HUDEP-2 (cell line): ENCODE results near the gene CAV3.

ENCODE experiments used
- DNase-seq, 76 experiments: peaks; one replicate each; lab custom pipeline; 2025; ENCODE audit not compliant: unreplicated experiment in 76 of 76; lab: John Stamatoyannopoulos, UW

Gene CAV3

GRCh38 chr3:8734137-8734878 is 706 bp downstream of the CAV3 start:
- no peak for DNase-seq

- DNase-seq, result no peak
Observed at GRCh38 chr3:8734908-8735307, 1.3 kb downstream of the CAV3 start.

- no peak for DNase-seq
Observed at GRCh38 chr3:8736436-8736835, 2.8 kb downstream of the CAV3 start.

GRCh38 chr3:8737301-8737700 is 3.7 kb downstream of the CAV3 start:
- no peak for DNase-seq

GRCh38 chr3:8737823-8738222 is 4.2 kb downstream of the CAV3 start:
- DNase-seq, result no peak

GRCh38 chr3:8738639-8739038 is 5.0 kb downstream of the CAV3 start:
- no peak for DNase-seq

GRCh38 chr3:8739757-8740504 is 6.3 kb downstream of the CAV3 start:
- no peak for DNase-seq

- DNase-seq, result peak in 5 of 76 experiments; percentile 3 to 8 (median 6)
Observed at GRCh38 chr3:8741581-8742261, 8.1 kb downstream of the CAV3 start.

GRCh38 chr3:8743021-8743601 is 9.5 kb downstream of the CAV3 start:
- no peak for DNase-seq

GRCh38 chr3:8743911-8744310 is 10.3 kb downstream of the CAV3 start:
- no peak for DNase-seq

- DNase-seq, result no peak
Observed at GRCh38 chr3:8745619-8746370, 12.2 kb downstream of the CAV3 start.

GRCh38 chr3:8746780-8747345 is 13.3 kb downstream of the CAV3 start:
- no peak for DNase-seq

GRCh38 chr3:8749316-8749715 is 15.7 kb downstream of the CAV3 start:
- DNase-seq, result no peak

GRCh38 chr3:8752832-8753231 is 19.2 kb downstream of the CAV3 start:
- no peak for DNase-seq

- DNase-seq, result no peak
Observed at GRCh38 chr3:8755097-8755496, 21.5 kb downstream of the CAV3 start.

GRCh38 chr3:8755564-8756237 is 22.1 kb downstream of the CAV3 start:
- peak in 1 of 76 experiments; percentile 8 for DNase-seq

GRCh38 chr3:8756671-8757070 is 23.1 kb downstream of the CAV3 start:
- no peak for DNase-seq

GRCh38 chr3:8757551-8758518 is 24.2 kb downstream of the CAV3 start:
- DNase-seq, result no peak
